T-helper 2 cell treated with Interferon-gamma antibody and Interleukin-4, amounts not matched to agents 100 ng/mL and 5 ng/mL, for 36 hours (primary cell): ENCODE data around the gene MYOCD. TPM values are rescaled to one million over a fixed set of nuclear protein-coding genes. Genes with fewer than 3 reads are reported as not detected.

Experiments
- intact Hi-C: fragments of 100-400 bp; cut with micrococcal nuclease; formaldehyde crosslinking; loops from one replicate; pipeline ENCODE4 v1.15.1; 2023
- total RNA-seq: library from RNA; stranded (reverse); gene quantifications from 2 replicates; pipeline ENCODE4 v1.2.3, GENCODE V29; 2022

Gene MYOCD
- total RNA-seq, 1 donor from 2014 or later = not detected

DNA sequence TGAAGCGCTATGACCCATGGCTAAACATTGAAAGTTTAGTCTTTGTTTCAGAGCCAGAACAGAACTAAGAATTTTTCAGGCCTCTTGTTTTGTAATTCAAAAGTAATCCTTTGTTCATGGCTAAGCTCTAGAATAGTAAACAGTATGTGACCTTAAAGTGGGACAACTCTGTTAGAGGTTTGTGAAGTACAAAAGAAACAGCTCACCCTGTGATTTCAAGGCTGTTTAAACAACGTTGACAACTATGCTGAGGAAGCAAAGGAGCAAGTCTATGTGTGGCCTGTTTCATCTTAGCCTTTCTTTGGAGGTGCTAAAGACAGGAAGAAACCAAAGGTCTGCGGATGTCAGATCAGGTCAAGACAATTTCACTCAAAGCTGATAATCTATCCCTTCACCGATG is 40.4 kb downstream of the MYOCD start:
- intact Hi-C loops = no loop called here

DNA sequence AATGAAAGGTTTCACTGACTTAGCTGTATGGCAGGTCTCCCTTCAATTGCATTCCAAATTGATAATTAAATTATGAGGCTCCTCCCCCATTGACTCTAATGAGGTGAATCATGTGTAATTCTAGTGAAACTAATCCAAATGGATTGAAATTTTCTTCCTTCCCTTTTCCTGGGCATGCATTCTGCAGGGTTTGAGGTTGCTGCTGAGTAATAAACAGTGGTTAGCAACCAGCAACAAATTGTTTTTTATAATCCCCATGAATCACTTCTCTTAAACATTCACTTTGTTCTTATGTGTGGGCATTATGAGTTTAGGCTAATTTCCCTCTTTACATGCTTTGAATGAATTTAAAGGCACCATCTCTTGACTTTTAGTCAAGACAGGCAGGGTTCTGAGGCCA is 43.4 kb downstream of the MYOCD start:
- intact Hi-C loops = no loop called here

DNA sequence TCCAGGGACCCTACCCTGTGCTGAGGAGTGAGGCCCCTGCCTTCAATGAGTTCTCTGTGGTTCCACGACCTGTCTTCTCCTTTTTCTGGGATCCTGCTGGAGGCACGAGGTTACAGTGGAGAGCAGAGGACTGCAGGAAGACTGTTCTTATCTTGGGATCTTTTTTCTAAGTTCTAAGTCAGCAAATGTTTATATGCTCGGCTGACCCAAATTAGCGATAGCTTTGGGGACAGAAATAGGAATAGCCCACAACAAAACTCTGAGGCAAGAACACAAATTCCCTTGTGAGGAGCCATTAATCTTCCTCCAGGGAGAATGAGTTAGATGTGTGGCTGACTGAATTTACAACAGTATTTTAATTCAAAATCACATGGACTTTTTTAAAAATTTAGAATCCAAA is 46.7 kb downstream of the MYOCD start:
- intact Hi-C loops = no loop called here

DNA sequence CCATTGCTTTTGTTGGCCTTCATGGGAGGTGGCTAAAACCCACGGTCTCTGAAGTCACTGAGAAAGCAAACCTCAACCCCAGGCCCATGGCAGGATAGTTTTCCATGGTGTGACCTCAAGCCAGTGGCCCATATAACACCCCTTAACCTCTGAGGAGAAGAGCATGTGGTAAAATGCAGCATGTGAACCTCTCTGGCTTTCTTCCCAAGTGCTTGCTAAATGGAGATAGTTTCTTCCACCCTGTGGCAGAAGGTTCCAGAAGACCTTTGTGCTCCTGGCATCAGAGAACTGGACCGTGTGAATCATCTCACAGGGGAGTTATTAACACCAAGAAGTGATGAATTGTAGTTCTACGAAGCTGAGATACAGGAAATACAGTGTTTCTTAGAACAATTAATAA is 47.3 kb downstream of the MYOCD start:
- intact Hi-C loops = no loop called here

DNA sequence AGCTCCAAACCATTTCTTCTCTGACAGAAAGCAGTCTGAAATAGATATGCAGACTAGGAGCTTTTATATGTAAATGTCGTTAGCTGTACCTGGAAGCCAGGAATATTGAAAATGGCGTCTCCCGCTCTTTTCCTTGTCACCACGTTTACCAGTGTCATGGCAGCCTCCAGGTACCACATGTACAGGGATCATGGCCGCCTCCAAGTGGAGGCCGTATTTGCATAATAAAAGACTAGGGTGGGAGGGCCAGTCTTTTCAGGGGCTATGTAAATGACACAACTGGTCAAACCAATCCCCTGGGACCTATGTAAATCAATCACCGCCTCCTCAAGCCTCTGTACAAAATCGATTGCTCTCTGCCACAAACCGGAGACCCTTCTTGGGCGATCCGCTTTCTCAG is 54.3 kb downstream of the MYOCD start:
- intact Hi-C loops = no loop called here

DNA sequence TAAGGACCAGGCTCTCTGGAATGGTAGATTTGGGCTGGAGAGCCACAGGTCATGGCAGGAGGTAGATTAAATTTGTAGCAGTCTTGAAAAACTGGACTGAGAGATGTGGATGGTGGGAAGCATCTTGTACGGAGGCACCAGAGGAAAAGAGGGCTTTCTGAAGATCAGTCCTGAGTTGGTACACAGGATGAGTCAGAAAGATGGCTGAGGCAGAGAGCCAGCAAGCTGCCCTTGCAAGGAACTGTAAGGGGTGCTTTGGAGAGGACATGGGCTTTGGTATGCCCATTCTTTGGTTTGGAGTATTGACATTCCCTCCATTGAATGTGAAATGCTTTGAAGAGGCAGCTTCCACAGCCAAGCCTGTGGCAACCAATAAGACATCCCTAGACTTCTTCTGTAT is 55.9 kb downstream of the MYOCD start:
- intact Hi-C loops = no loop called here

DNA sequence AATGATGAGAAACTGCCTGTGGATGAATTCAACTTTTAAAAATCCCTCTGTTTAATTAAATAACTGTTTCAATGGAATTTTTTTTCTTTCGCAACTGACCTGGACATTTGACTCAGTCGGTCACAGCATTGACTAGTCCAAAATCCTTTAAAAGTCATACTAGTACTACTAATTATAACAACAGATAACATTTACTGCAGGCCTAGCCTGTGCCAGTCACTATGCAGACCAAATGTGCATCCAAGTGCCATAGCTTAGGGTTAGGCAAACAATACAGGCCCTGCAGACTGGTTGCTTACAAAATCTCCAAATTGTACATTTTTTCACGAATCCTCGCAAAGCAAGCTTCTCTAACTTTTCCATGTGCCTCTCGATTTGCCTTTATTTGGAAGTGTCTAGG is 56.6 kb downstream of the MYOCD start:
- intact Hi-C loops = no loop called here

DNA sequence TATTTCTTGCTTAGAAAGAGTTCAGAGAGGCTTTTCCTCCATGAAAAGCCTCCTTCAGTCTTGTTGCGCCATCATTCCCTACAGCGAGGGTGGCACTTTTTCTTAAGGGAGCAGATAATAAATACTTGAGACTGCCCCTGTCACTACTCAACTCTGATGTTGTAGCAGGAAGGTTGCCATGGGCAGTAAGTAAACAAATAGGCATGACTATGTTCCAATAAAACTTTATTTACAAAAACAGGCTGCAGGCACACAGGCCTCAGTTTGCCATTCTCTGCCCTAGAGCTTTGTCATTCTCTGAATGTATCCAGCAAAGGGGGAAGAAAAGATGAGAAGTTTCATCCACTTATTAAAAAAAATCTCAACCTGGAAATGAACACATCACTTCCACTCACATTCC is 60.4 kb downstream of the MYOCD start:
- intact Hi-C loops = no loop called here

DNA sequence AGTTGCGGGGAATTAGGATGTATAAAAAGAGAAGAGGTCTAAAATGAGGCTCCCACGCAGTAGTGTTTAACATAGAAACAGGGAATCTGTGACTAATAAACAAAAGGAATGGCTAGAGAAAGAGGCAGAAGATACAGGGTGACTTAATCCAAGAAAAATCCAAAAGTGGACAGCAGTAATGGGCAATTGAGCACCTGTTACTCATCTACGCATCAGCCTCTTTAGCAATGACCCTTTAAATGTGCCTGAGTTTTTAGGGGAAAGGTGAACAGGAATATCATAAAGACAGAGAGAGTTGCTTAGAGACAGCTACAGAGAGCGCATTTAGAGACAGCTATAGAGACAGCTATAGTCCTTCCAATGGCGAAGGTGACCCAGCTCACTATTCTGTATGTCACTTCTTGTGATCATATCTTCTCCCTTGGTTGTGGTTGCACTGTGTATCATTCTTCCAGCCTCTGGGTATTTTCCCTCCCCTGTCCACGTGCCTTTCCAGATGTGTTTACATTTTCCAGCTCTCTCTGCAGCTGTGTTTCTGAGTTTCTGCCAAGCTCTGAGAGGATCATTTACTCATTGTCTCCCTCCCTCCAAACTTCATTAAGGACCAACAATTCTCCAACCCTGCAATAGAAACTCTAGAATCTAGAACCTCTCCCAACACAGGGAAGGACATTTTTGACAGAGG is 61.5 kb downstream of the MYOCD start:
- intact Hi-C loops = no loop called here

DNA sequence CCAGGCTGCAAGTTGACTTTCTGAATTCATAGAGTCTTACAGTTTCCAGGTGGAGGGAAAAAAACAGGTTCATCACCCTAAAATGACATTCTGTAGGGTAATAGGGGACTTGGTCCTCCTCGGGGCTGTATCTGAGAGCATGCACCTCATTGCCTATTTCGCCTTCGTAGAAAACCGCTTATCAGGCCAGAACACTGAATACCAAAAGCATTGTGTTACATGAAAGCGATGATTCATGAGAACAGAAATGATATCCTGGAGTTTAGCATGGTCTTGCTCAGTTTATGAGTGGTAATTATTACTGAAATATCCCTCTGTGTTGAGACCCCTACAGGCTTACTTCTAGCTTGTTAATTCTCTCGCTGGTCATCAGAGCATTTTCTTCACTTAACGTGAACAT is 62.2 kb downstream of the MYOCD start:
- intact Hi-C loops = no loop called here

DNA sequence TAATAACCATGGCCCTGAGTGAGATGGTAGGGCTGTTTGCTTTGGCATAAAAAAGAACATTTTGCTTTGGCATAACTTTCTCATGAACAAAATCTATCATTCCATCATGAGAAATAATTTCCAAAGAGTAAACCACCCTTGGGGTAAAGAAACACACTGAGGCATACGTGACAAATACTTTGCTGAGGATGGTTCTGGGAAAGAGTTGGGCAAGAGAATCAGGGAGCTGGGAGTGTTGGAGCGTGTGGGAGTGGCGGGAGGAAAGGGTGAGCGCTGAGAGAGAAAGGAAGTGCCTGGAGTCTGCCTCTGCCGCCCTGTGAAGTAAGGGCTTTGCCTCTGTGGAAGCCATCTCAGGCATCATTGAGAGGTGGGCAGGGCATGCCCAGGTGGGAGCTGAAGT is 63.4 kb downstream of the MYOCD start:
- intact Hi-C loops = no loop called here

DNA sequence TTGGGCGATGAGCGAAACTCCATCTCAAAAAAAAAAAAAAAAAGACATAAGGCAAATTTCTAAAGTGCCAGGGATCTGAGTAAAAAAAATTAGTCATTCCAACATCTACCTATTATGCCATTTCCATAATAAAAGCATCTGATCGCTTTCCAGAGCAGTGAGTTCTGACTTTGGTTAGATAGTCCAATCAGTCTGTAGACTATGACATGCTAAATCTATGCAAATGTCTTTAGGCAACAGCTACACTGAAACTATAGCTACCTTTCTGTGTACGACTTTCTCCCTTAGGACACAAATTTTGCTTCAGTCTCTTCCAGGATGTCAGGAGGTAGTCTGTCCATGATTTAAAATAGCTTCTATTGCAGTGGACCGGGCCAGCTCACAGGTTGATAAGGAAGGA is 64.7 kb downstream of the MYOCD start:
- intact Hi-C loops = no loop called here

DNA sequence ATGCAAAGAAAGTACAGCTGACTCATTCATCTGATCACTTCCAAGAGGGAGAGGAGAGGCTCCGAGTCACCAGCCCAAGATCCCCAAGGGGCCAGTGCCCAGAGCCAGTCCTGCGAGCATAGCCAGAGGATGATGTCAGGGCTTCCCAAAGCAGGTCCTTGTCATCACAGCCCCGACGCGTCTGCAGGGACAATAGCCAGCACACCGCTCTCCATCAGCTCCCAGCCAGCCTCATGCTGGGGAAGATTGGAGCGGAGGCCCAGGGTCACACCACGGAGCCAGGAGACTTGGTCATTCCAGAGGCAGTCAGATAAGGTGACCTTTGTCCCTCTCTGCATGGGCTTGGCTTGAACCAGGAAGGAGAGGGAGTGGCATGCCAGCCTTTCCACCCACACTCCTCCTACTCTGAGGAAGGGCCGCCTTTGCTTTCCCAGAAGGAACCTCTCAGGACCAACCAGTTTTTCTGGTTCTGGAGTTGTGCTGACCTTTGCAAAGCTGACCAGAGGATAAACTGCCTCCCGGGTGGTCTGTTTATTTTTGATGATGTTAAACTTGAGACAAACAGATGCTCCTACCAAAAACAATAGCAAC is 65.3 kb downstream of the MYOCD start:
- intact Hi-C loops = no loop called here

DNA sequence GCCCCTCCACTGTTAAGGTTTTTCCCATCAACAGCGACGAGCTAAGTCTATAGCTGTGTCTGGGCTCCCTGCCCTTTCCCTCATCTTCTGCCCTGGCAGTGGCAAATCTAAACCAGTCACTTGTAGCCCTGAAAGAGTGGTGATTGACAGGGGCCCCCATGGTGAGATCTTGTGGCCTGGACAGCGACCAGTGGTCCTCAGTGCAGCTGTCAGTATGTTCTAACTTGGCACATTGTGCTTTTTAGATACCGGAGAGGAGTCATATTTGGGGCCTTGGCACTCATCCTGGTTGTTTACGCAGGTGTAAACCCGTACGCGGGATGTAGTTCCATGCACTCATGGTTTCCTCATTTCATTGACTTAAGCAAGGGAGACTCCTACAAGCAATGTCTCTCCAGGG is 66.1 kb downstream of the MYOCD start:
- intact Hi-C loops = no loop called here

DNA sequence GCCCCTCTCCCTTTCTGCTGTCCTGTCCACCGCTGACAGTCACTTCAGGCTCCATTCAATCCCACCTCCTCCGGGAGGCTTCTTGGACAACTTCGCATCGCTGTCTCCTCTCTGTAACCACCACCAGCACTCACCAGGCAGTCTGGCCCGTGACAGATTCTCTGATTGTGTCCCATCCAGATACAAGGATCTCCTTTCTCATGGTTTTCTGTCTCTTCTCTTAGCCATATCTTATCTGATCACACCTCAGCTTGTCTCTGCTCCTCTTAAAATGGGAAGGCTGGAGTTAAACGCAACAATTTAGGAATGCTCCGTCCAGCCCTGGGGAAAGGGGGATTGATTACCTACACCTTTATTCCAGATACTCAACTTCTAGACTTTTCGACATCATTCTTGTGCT is 66.7 kb downstream of the MYOCD start:
- intact Hi-C loops = no loop called here

DNA sequence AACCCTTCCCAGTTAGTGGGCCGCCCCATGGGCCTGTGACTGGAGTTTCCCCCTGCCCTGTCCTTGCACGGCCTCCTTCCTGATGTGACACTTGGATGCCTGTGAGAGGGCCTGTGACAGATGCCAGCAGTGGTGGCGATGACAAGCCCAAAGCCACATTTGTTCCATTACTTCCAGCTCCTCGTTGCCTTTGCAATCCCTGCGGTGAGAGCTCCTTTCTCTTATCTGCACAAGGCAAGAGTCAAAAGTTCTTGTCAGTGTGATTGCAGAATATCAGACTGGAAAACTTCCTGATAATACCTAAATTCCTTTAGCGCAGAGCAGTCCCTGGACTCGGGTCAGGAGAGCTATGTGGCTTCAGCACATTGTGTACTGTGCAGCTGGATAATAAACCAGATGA is 69.2 kb downstream of the MYOCD start:
- intact Hi-C loops = no loop called here

DNA sequence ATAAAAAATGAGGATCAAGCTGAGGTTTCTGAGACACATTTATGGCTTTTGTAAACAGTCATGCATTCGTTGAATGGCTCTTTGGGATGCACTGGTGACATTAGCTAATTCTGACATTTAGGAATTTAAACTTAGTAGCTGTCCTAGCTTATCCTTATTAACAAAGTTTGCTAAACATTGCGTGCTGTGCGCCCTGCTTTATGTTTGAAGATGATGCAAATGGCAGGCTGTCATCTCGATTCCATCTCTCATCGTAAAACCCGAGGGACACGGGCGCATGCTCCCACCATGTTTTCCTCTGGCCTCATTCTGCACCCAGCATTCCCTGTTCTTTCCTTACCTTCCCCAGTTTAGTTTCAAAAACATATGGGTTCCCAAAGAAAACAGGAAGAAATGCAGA is 69.8 kb downstream of the MYOCD start:
- intact Hi-C loops = no loop called here

DNA sequence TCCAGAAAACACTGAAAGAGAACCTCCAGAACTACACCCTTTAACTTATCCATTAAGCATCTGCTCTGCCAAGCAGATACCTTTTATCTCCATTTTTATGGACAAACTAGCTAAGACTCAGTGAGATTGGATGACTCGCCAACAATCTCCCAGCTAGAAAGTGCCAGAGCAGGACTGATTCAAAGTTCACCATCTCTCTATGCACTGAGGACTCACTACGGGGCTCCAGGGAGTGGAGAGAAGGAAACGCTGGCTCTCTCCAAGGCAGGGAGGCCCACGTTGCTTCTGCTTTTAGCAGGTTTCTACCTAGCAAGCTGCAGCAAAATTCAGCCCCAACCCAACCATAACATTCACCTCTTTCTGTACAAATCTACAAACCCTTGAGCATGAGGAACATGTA is 70.8 kb downstream of the MYOCD start:
- intact Hi-C loops = no loop called here

DNA sequence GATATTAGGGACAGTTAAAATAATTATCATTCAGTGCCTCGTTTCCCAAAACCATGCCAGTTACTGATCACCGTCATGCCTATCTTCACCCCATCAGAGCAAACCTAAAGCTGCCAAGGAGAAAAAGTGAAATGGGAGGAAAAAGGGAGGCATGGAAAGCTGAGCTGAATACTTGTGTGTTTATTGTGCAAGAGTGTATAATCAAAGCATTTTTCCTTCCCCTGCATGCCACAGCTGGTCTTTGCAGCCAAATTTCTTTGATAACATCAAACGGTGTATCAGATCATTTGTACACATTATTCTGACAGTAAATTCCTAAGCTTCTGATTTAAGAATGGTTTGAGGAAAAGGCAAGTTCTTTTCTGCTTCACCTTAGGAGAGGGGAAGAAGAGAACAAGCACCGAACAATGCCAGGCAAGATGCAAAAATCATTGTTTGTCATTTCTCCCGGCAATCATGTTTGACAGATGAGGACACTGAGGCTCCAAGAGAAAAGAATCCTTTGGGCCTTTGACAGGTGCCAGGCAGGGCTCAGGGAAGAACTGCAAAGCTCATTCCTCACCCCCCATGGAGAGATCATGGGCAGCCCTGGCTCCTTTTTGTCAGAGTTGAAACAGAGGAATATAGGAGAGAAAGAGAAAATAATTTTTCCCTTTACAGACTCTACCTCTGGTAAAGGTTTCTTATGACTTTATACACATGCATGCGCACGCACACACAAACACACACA is 72.2 kb downstream of the MYOCD start:
- intact Hi-C loops = no loop called here

DNA sequence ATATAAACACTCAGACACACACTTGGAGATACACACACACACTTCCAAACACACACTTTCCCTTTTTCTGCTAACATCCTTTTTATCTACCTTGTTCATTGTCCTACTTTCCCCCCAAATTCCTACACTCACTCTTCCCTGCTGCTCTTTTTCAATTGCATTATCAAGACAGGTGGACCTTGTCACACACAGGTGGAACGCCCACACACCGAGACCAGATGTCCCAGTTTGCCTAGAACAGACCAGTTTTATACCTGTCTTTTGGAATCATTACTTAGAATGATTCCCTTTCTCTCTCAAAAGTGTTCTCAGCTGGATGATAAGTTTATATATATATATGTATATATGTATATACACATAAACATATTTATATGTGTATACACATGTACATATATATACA is 72.9 kb downstream of the MYOCD start:
- intact Hi-C loops = no loop called here

DNA sequence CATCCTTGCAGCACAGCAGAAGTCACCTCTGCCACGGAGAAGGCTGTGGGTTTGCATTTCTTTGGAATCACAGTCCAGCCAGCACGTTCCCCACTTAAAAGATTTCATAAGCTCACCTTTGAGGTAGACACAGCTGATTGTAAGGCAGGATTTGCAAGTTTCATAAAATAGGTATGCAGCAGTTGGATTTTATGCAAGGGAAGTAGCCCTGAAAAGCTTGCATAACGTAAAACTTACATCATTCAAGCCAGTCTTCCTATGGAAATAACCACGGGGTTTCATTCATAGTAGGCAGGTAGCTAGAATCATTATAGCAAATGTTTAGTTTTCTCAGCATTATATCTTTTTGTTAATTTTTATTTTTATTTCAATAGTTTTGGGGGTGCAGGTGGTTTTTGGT is 73.8 kb downstream of the MYOCD start:
- intact Hi-C loops = no loop called here

DNA sequence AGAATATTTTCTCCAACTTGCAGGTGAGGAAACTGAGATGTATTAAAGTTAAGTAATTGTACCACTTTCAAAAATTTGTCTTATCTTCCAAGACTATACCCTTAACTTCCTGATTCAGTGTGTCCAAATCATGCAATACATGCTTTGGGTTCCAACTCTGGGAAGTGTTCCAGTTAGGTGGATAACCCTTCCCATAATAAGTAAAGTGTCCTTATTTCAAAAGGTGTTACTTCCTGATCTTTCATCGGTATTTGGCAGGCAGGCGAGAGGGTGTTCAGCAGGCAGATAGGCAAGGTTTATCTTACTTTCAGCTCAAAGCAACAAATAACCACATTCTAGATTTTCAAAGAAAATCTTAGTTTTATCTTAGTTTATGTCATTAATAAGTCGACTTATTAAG is 77.4 kb downstream of the MYOCD start:
- intact Hi-C loops = no loop called here

DNA sequence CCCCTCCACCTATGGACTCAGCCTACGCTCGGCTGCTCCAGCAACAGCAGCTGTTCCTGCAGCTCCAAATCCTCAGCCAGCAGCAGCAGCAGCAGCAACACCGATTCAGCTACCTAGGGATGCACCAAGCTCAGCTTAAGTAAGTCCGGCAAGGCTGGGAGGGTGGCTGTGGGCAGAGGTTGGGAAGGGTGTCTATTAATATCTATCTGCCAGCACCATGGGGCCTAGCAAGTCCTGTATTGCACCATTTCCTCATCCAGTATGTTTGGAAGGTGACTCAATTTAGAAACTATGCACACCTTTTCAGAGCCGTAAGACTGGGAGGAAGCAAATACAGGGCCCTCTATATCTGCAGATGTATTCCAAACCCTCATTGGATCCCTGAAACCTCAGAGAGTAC is 78.6 kb downstream of the MYOCD start:
- intact Hi-C loops = no loop called here
